T-cell (primary cell): Measurements from ENCODE around the gene LRRC1. TPM values are rescaled to one million over a fixed set of nuclear protein-coding genes. Genes with fewer than 3 reads are reported as not detected.

Experiments
- ATAC-seq, 4 experiments: fragments of 200-7000 bp in 3 of 4; fragments of 150-1000 bp in 1 of 4; cut with Tn5 transposase; replicated peaks in 1 of 4; 1 replicate in 3 of 4; 2 replicates in 1 of 4; pipeline ENCODE4 v1.10.0; 2021; ENCODE audit warnings: moderate library complexity in 3 of 4, mild to moderate bottlenecking in 2 of 4, moderate number of reproducible peaks in 1 of 4
- CTCF ChIA-PET, 2 donors: fragments of 300-600 bp; sonication (Branson Sonifier 250); formaldehyde crosslinking; loops; one replicate each; lab custom pipeline; 2022; ENCODE audit warnings: antibody characterized with exemption in 2 of 2; lab: Charles Lee
- POLR2A ChIA-PET, 2 donors: fragments of 300-600 bp; sonication (Branson Sonifier 250); formaldehyde crosslinking; loops; one replicate each; lab custom pipeline; 2022; ENCODE audit warnings: antibody characterized with exemption in 2 of 2; lab: Charles Lee
- DNase-seq, 35 experiments: peaks; one replicate each; pipeline versions ENCODE4 v3.0.0 to v3.0.0-alpha.2; 2013 to 2023
- H3K27ac ChIP-seq: one replicate; pipeline ENCODE4 v1.5.1; 2013; ENCODE audit warnings: low read length
- H3K27me3 ChIP-seq, 2 experiments: replicated peaks in 1 of 2; 1 replicate in 1 of 2; 2 replicates in 1 of 2; pipeline versions ENCODE4 v1.6.1 to v1.7.0; 2013; ENCODE audit warnings: low read length in 1 of 2, mixed read lengths in 1 of 2; ENCODE audit not compliant: control insufficient read depth in 2 of 2, insufficient read depth in 2 of 2; ENCODE audit errors: extremely low read depth in 1 of 2
- H3K36me3 ChIP-seq, 2 donors: 1 replicate in 1 of 2; 2 replicates in 1 of 2; pipeline versions ENCODE4 v1.6.1 to v1.7.0; 2013; ENCODE audit warnings: low read length in 1 of 2; ENCODE audit not compliant: control insufficient read depth in 2 of 2, insufficient read depth in 1 of 2; ENCODE audit errors: extremely low read depth in 1 of 2
- H3K4me1 ChIP-seq, 2 experiments: 1 replicate in 1 of 2; 2 replicates in 1 of 2; pipeline versions ENCODE4 v1.6.1 to v1.7.0; 2013; ENCODE audit warnings: low read length in 2 of 2, mixed read lengths in 1 of 2; ENCODE audit not compliant: insufficient read depth in 2 of 2, control insufficient read depth in 1 of 2; ENCODE audit errors: extremely low read depth in 1 of 2
- H3K4me3 ChIP-seq, 2 donors: 1 replicate in 1 of 2; 2 replicates in 1 of 2; pipeline versions ENCODE4 v1.5.1 to v1.7.0; 2013; ENCODE audit warnings: mild to moderate bottlenecking in 2 of 2, low read length in 1 of 2, moderate library complexity in 1 of 2; ENCODE audit not compliant: control insufficient read depth in 1 of 2; ENCODE audit errors: extremely low read depth in 1 of 2
- H3K9me3 ChIP-seq: 2 replicates; pipeline ENCODE4 v1.7.0; 2013
- H3K27ac Mint-ChIP-seq, 2 donors: one replicate each; pipeline ENCODE4 v1.8.0; 2020 to 2021; ENCODE audit warnings: mild to moderate bottlenecking in 2 of 2, mixed read lengths in 2 of 2
- H3K27me3 Mint-ChIP-seq, 2 donors: one replicate each; pipeline ENCODE4 v1.8.0; 2021 to 2022; ENCODE audit warnings: mixed read lengths in 2 of 2
- H3K36me3 Mint-ChIP-seq: one replicate; pipeline ENCODE4 v1.8.0; 2021; ENCODE audit warnings: mixed read lengths
- H3K4me1 Mint-ChIP-seq, 3 donors: one replicate each; pipeline ENCODE4 v1.8.0; 2020 to 2022; ENCODE audit warnings: mixed read lengths in 3 of 3, mild to moderate bottlenecking in 1 of 3
- H3K4me3 Mint-ChIP-seq, 3 donors: one replicate each; pipeline ENCODE4 v1.8.0; 2020 to 2022; ENCODE audit warnings: mild to moderate bottlenecking in 3 of 3, mixed read lengths in 3 of 3, moderate library complexity in 3 of 3
- H3K9me3 Mint-ChIP-seq, 3 donors: one replicate each; pipeline ENCODE4 v1.8.0; 2020 to 2022; ENCODE audit warnings: mixed read lengths in 3 of 3
- WGBS: methylation state at CpG from one replicate; pipeline ENCODE4 v1.1.5; 2013; ENCODE audit warnings: missing lambda C conversion rate; ENCODE audit not compliant: insufficient coverage; 5-methylcytosine and 5-hydroxymethylcytosine counted together
- total RNA-seq, 35 experiments: library from RNA in 6 of 35; stranded (reverse) in 6 of 35; fragments of 120-200 nt in 1 of 35; gene quantifications; one replicate each; pipeline versions ENCODE4 v1.2.1 to v1.2.4 and lab custom pipeline; 2013 to 2026

The LRRC1 gene
- total RNA-seq, 5 donors from 2014 or later (not counting 1 experiment from before 2014, with no cell fraction given): 2.1 to 3.9 (median 2.8) TPM

GRCh38 chr6:53921639-53922038, 126.8 kb downstream of the LRRC1 start:
- ChIA-PET POLR2A (no interaction called here), CTCF (no interaction called here)
- Mint-ChIP-seq H3K4me3 (no peak overlapping the region), H3K36me3 (peaks cover 33% of the 10 kb centered on the region), H3K9me3 (no peaks in the 10 kb centered on the region), H3K27me3 (no peaks in the 10 kb centered on the region), H3K27ac (no peak overlapping the region), H3K4me1 (no peaks in the 10 kb centered on the region)
- Histone ChIP-seq H3K4me1 (no peaks in the 10 kb centered on the region), H3K4me3 (no peak overlapping the region), H3K36me3 (no peaks in the 10 kb centered on the region), H3K9me3 (no peaks in the 10 kb centered on the region), H3K27ac (no peak overlapping the region), H3K27me3 (no peaks in the 10 kb centered on the region)
- DNase-seq (no peak), ATAC-seq (no peak)
- 70% methylated on average over 2 of the region's 2 CpGs for WGBS

GRCh38 chr6:53922539-53922981, 127.8 kb downstream of the LRRC1 start:
- Mint-ChIP-seq H3K36me3 (peaks cover 33% of the 10 kb centered on the region), H3K27ac (no peak overlapping the region), H3K4me3 (no peak overlapping the region), H3K9me3 (no peaks in the 10 kb centered on the region), H3K27me3 (no peaks in the 10 kb centered on the region), H3K4me1 (no peaks in the 10 kb centered on the region)
- WGBS: 89% methylated on average over 10 of the region's 14 CpGs
- H3K9me3 ChIP-seq: no peaks in the 10 kb centered on the region
- POLR2A ChIA-PET: no interaction called here
- no peak overlapping the region for H3K4me3 ChIP-seq
- DNase-seq (no peak), ATAC-seq (no peak)
- CTCF ChIA-PET: no interaction called here
- no peak overlapping the region for H3K27ac ChIP-seq
- no peaks in the 10 kb centered on the region for H3K4me1 ChIP-seq
- no peaks in the 10 kb centered on the region for H3K27me3 ChIP-seq
- H3K36me3 ChIP-seq: no peaks in the 10 kb centered on the region

- Mint-ChIP-seq H3K4me3 (no peak overlapping the region), H3K27me3 (no peaks in the 10 kb centered on the region), H3K4me1 (no peaks in the 10 kb centered on the region), H3K9me3 (no peaks in the 10 kb centered on the region), H3K36me3 (peaks cover 33% of the 10 kb centered on the region), H3K27ac (no peak overlapping the region)
- Histone ChIP-seq H3K4me1 (no peaks in the 10 kb centered on the region), H3K4me3 (no peak overlapping the region), H3K27ac (no peak overlapping the region), H3K9me3 (no peaks in the 10 kb centered on the region), H3K27me3 (no peaks in the 10 kb centered on the region), H3K36me3 (no peaks in the 10 kb centered on the region)
- WGBS: no CpG with 5 or more reads among the region's 3 CpGs
- ATAC-seq (no peak), DNase-seq (no peak)
- ChIA-PET POLR2A (no interaction called here), CTCF (interaction anchor here in 1 of 2 donors (0.6 kb wide), 1 partner anchor 81 kb away, joined by 3 read pairs; no protein-coding TSS in a partner anchor)
These were observed 129.5 kb downstream of the LRRC1 start for GRCh38 chr6:53924277-53924676.

DNA sequence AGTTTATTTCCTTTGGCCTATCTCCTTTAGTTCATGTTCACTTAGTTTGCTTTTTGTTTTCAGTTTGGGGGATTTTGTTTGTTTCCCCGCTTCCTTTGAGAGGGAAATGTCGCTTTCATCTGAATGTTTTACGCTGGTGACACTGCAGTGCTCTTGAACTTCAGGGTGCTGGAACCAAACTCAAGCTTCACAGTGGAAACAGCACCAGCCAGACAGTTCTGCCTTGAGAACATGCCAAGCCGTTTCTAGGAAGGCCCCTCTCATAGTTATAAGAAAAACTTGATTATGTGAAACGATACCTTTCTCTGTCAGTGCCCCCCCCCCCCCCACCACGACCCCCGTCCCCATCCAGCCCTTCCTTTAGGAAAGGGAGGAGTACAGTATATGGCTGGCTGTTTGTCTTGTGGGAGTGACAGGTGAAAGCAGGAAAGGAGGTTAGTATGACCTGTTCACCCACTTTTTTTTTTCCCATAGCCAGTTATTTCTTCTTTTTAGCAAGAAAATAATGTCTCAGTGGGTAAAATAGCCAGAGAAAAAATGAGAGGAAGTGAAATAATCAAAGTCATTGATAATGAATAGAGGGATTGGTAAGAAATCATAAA, 130.1 kb downstream of the LRRC1 start:
- ChIA-PET CTCF (interaction anchor here in 1 of 2 donors (0.6 kb wide), 1 partner anchor 81 kb away, joined by 3 read pairs; no protein-coding TSS in a partner anchor), POLR2A (no interaction called here)
- Histone ChIP-seq H3K9me3 (no peaks in the 10 kb centered on the region), H3K27ac (no peak overlapping the region), H3K4me1 (no peaks in the 10 kb centered on the region), H3K4me3 (no peak overlapping the region), H3K27me3 (no peaks in the 10 kb centered on the region), H3K36me3 (no peaks in the 10 kb centered on the region)
- Mint-ChIP-seq H3K9me3 (no peaks in the 10 kb centered on the region), H3K4me3 (no peak overlapping the region), H3K27me3 (no peaks in the 10 kb centered on the region), H3K36me3 (peaks cover 28% of the 10 kb centered on the region), H3K4me1 (no peaks in the 10 kb centered on the region), H3K27ac (no peak overlapping the region)
- no peak for DNase-seq
- WGBS: 100% methylated on average over 1 of the region's 7 CpGs
- ATAC-seq: no peak

DNA sequence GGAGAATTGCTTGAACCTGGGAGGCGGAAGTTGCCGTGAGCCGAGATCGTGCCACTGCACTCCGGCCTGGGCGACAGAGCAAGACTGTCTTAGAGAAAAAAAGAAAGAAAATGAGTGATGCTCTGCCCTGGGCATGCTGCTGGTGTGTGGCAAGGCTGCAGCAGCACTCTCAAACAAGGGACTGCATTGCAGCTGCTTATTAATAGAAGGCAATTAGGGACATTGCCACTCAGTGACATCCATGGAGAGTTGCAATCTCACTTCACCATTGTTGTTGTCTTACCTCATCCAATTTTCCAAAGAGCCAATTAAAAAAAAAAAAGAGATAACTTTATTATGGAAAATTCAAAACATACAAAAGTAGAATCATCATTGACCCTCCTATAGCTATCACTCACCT, 131.1 kb downstream of the LRRC1 start:
- no peaks in the 10 kb centered on the region for H3K36me3 ChIP-seq
- no peak overlapping the region for H3K27ac Mint-ChIP-seq
- WGBS: 100% methylated on average over 1 of the region's 6 CpGs

DNA sequence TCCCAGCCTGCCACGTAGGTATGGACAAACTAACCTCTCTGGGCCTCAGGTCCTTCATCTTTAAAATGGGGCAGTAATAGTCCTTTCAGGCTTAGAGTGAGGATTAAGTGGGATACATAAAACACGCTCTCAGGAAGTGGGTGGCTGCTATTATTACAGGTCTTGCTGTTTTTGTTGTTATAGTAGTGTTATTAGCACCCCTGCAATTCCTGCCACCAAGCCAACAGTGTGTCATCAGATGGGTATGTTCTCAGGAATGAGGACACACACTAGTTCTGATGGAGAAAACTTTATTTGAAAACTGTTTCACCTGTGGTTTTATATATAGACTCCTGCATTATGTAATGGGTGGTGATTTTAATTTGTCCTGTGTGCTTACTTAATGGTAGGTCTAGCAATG, 131.7 kb downstream of the LRRC1 start:
- Mint-ChIP-seq H3K27me3 (peaks cover 0 to 2% of the 10 kb centered on the region in 2 donors), H3K4me3 (no peak overlapping the region), H3K4me1 (no peaks in the 10 kb centered on the region), H3K36me3 (peaks cover 17% of the 10 kb centered on the region), H3K27ac (no peak overlapping the region), H3K9me3 (no peaks in the 10 kb centered on the region)
- Histone ChIP-seq H3K4me3 (no peak overlapping the region), H3K9me3 (no peaks in the 10 kb centered on the region), H3K27ac (no peak overlapping the region), H3K27me3 (no peaks in the 10 kb centered on the region), H3K36me3 (no peaks in the 10 kb centered on the region), H3K4me1 (no peaks in the 10 kb centered on the region)
- DNase-seq: no peak
- 71% methylated on average over 1 of the region's 2 CpGs for WGBS
- ATAC-seq: no peak
- ChIA-PET CTCF (no interaction called here), POLR2A (no interaction called here)

More for the DNA sequence above, 131.1 kb downstream of the LRRC1 start:
- no peaks in the 10 kb centered on the region for H3K4me1 Mint-ChIP-seq
- Histone ChIP-seq H3K27ac (no peak overlapping the region), H3K4me1 (no peaks in the 10 kb centered on the region), H3K4me3 (no peak overlapping the region), H3K27me3 (no peaks in the 10 kb centered on the region), H3K9me3 (no peaks in the 10 kb centered on the region)
- ATAC-seq: no peak
- ChIA-PET POLR2A (no interaction called here), CTCF (no interaction called here)
- no peak overlapping the region for H3K4me3 Mint-ChIP-seq
- no peaks in the 10 kb centered on the region for H3K27me3 Mint-ChIP-seq
- H3K36me3 Mint-ChIP-seq: peaks cover 23% of the 10 kb centered on the region
- no peaks in the 10 kb centered on the region for H3K9me3 Mint-ChIP-seq
- no peak for DNase-seq
